Measurements from ENCODE around the gene TTC9.

DNA sequence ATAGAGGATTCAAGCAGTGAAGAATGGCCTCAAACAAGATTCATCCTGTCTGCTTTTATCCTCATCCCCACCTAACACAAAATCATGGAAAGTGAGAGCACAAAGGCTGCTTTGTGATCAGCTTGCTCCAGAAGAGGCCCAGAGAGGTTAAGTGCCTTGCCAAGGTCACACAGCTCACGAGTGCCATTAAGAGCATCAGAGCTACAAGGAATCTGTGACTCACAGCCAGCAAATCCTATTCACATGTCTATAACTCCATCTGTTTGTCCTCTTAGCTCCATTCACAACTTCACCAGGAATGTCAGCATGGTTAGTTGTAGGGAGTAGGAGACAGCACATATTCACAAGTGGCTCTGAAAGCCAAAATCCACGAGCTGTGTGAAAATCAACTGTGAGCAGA, 79.8 kb downstream of the TTC9 start:
- TF ChIP-seq, protein P1, sequence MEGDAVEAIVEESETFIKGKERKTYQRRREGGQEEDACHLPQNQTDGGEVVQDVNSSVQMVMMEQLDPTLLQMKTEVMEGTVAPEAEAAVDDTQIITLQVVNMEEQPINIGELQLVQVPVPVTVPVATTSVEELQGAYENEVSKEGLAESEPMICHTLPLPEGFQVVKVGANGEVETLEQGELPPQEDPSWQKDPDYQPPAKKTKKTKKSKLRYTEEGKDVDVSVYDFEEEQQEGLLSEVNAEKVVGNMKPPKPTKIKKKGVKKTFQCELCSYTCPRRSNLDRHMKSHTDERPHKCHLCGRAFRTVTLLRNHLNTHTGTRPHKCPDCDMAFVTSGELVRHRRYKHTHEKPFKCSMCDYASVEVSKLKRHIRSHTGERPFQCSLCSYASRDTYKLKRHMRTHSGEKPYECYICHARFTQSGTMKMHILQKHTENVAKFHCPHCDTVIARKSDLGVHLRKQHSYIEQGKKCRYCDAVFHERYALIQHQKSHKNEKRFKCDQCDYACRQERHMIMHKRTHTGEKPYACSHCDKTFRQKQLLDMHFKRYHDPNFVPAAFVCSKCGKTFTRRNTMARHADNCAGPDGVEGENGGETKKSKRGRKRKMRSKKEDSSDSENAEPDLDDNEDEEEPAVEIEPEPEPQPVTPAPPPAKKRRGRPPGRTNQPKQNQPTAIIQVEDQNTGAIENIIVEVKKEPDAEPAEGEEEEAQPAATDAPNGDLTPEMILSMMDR (IDR thresholded peaks at IDR 0.05): no peak
- TF ChIP-seq POLR2A (IDR thresholded peaks at IDR 0.05): no peak
- TF ChIP-seq POLR2AphosphoS5 (IDR thresholded peaks at IDR 0.05): no peak
- TF ChIP-seq EP300 (IDR thresholded peaks at IDR 0.05): no peak

Data from upper lobe of left lung (tissue), 4 donors.